Esophagus (tissue), 2 donors: Measurements from ENCODE around the gene NRG2. TPM values are rescaled to one million over a fixed set of nuclear protein-coding genes. Genes with fewer than 3 reads are reported as not detected.

Source experiments
- H3K27ac ChIP-seq, 2 donors: one replicate each; pipeline ENCODE4 v1.5.1; 2013; ENCODE audit warnings: low read depth in 2 of 2, mild to moderate bottlenecking in 2 of 2, inconsistent platforms in 1 of 2, low read length in 1 of 2, moderate library complexity in 1 of 2
- H3K27me3 ChIP-seq, 2 donors: one replicate each; pipeline ENCODE4 v1.6.1; 2013; ENCODE audit warnings: low read length in 2 of 2, control low read depth in 1 of 2, mild to moderate bottlenecking in 1 of 2; ENCODE audit not compliant: insufficient read depth in 2 of 2, control insufficient read depth in 1 of 2
- H3K36me3 ChIP-seq, 2 donors: one replicate each; pipeline ENCODE4 v1.6.1; 2013; ENCODE audit warnings: low read length in 1 of 2; ENCODE audit not compliant: control insufficient read depth in 2 of 2, insufficient read depth in 2 of 2
- H3K4me1 ChIP-seq, 2 donors: one replicate each; pipeline ENCODE4 v1.6.1; 2013; ENCODE audit warnings: low read length in 1 of 2; ENCODE audit not compliant: control insufficient read depth in 2 of 2, insufficient read depth in 2 of 2
- H3K4me3 ChIP-seq, 2 donors: one replicate each; pipeline ENCODE4 v1.5.1; 2013; ENCODE audit warnings: low read length in 2 of 2, mild to moderate bottlenecking in 2 of 2, low read depth in 1 of 2, moderate library complexity in 1 of 2
- H3K9me3 ChIP-seq, 2 donors: one replicate each; pipeline ENCODE4 v1.6.1; 2013; ENCODE audit warnings: mild to moderate bottlenecking in 2 of 2, low read depth in 1 of 2, low read length in 1 of 2, moderate library complexity in 1 of 2; ENCODE audit not compliant: control insufficient read depth in 2 of 2, insufficient read depth in 1 of 2
- WGBS, 2 donors: extraction: QIAGEN DNeasy Blood & Tissue Kit; methylation state at CpG; one replicate each; pipeline ENCODE4 v1.1.7; 2013; 5-methylcytosine and 5-hydroxymethylcytosine counted together
- polyA plus RNA-seq, 2 donors: library from polyadenylated mRNA; stranded (reverse); fragments of 200-250 nt; gene quantifications; one replicate each; pipeline ENCODE4 v1.2.3, GENCODE V29; 2013
- donor health status: healthy with polysubstance abuse.
- donor health status: Bipolar disorder and iron deficiency.

Gene NRG2
- polyA plus RNA-seq, 2 donors: 1.7 to 1.8 TPM

DNA sequence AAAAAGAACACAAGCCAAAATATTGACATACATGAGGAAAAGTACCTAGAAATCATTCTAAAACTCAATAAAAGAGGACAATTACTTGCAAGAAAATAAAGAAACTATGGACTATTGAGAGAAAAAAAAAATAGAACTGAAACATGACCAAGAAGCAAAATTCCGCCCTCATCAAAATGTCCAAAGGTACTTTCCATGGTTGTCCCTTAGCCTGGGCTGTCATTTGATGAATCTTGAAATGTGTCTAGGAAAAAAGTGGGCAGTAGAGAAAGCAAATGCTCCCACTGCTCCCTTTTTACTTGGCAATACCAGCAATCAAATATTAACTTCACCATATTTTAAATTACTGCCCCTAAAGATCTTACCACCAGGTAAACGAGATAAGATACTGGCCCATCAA lies 10.8 kb downstream of the NRG2 start:
- WGBS, 2 donors: 86 to 87% methylated on average over 2 of the region's 2 CpGs

GRCh38 chr5:140027807-140028206 lies 15.3 kb downstream of the NRG2 start:
- Histone ChIP-seq H3K27me3 (no peaks in the 10 kb centered on the region), H3K4me3 (no peak overlapping the region), H3K36me3 (no peaks in the 10 kb centered on the region), H3K27ac (no peak overlapping the region), H3K4me1 (no peaks in the 10 kb centered on the region), H3K9me3 (no peaks in the 10 kb centered on the region)
- 92 to 94% methylated on average over 2 of the region's 2 CpGs for WGBS, 2 donors

More for the DNA sequence above, 10.8 kb downstream of the NRG2 start:
- Histone ChIP-seq H3K4me1 (no peaks in the 10 kb centered on the region), H3K4me3 (no peak overlapping the region), H3K27ac (no peak overlapping the region), H3K36me3 (no peaks in the 10 kb centered on the region), H3K27me3 (no peaks in the 10 kb centered on the region), H3K9me3 (no peaks in the 10 kb centered on the region)

GRCh38 chr5:140025736-140026135 lies 17.4 kb downstream of the NRG2 start:
- Histone ChIP-seq H3K36me3 (no peaks in the 10 kb centered on the region), H3K27me3 (no peaks in the 10 kb centered on the region), H3K27ac (no peak overlapping the region), H3K4me3 (no peak overlapping the region), H3K4me1 (no peaks in the 10 kb centered on the region), H3K9me3 (no peaks in the 10 kb centered on the region)
- 72 to 81% methylated on average over 3 of the region's 3 CpGs for WGBS, 2 donors

DNA sequence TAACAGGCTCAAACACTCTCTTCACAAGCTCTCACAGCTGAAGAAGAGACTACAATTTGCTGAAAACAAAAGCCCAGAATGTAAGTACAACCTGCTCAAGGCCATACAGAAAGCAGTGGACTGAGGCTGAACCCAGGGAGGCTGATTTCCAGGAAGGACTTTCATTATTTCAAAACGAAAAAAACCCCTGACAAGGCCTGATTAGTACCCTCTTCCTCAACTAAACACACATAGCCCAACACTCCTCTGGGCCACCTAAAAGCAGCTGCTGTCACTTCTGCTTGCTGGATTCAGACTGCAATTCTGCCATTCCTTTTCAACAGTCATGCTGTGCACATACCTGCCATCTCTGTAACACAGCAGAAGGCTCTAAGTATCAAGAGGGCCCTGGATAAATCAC lies 18.2 kb downstream of the NRG2 start:
- H3K4me3 ChIP-seq: no peak overlapping the region
- no peaks in the 10 kb centered on the region for H3K36me3 ChIP-seq
- H3K9me3 ChIP-seq: no peaks in the 10 kb centered on the region
- WGBS, 2 donors: 35 to 36% methylated on average over 1 of the region's 1 CpG
- no peaks in the 10 kb centered on the region for H3K27me3 ChIP-seq
- no peaks in the 10 kb centered on the region for H3K4me1 ChIP-seq
- no peak overlapping the region for H3K27ac ChIP-seq

GRCh38 chr5:140023611-140024191 lies 19.4 kb downstream of the NRG2 start:
- Histone ChIP-seq H3K36me3 (no peaks in the 10 kb centered on the region), H3K4me3 (no peak overlapping the region), H3K27me3 (no peaks in the 10 kb centered on the region), H3K4me1 (no peaks in the 10 kb centered on the region), H3K27ac (no peak overlapping the region), H3K9me3 (no peaks in the 10 kb centered on the region)
- 88 to 92% methylated on average over 6 of the region's 6 CpGs for WGBS, 2 donors

DNA sequence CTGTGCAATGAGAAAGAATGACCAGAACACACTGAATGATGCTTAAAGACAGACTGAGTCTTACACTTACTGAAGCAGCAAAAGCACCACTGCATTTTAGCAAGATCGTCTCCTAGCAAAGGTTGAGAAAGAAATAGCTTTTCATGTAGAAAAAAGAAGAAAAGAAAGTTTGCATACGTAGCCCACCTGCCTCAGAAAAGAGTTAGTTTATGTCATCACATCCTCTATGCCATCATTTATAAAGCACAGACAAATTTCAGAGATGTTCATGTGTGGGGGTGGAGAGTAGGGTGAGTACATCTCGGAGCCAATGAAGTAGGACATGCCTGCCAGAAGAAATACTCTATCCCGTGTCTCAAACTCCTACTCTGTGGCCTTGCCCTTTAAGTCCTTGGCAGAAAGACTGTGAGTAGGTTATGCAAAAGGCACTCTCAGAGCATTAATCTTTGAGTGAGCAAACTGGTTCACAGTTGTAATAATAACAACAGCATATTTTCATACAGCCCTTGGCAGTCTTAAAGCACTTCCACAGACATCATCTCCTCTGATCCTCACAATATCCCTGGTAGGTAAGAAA lies 22.4 kb downstream of the NRG2 start:
- Histone ChIP-seq H3K4me3 (no peak overlapping the region), H3K27ac (no peak overlapping the region), H3K27me3 (no peaks in the 10 kb centered on the region), H3K36me3 (no peaks in the 10 kb centered on the region), H3K4me1 (no peaks in the 10 kb centered on the region), H3K9me3 (no peaks in the 10 kb centered on the region)
- 53 to 56% methylated on average over 4 of the region's 4 CpGs for whole genome bisulfite sequencing, 2 donors

GRCh38 chr5:140018920-140019644 lies 24.0 kb downstream of the NRG2 start:
- H3K27me3 ChIP-seq: no peaks in the 10 kb centered on the region
- H3K4me3 ChIP-seq: no peak overlapping the region
- no peaks in the 10 kb centered on the region for H3K4me1 ChIP-seq
- H3K36me3 ChIP-seq: no peaks in the 10 kb centered on the region
- WGBS, 2 donors: 48 to 66% methylated on average over 4 of the region's 4 CpGs
- H3K9me3 ChIP-seq: no peaks in the 10 kb centered on the region
- no peak overlapping the region for H3K27ac ChIP-seq

DNA sequence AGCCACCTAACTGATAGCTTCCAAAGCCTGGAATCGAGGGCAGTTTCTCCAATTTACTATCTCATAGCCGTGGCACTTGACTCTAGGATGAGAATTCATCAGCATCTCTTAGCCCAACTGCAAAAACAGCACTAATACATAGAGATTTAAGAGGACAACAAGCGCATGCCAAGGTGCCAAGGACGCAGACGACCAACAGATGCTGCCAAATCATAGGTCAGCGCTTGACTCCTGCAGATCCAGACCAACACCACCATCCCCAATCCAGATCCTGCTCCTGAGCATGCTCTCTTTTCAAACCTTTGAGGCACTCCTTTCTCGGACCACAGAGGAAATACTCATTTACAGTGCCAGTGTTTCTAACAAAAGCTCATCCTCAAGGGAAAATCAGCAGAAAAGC lies 24.6 kb downstream of the NRG2 start:
- no peak overlapping the region for H3K27ac ChIP-seq
- 88 to 90% methylated on average over 7 of the region's 7 CpGs for WGBS, 2 donors
- no peak overlapping the region for H3K4me3 ChIP-seq
- H3K9me3 ChIP-seq: no peaks in the 10 kb centered on the region
- H3K27me3 ChIP-seq: no peaks in the 10 kb centered on the region
- H3K36me3 ChIP-seq: no peaks in the 10 kb centered on the region
- H3K4me1 ChIP-seq: no peaks in the 10 kb centered on the region

DNA sequence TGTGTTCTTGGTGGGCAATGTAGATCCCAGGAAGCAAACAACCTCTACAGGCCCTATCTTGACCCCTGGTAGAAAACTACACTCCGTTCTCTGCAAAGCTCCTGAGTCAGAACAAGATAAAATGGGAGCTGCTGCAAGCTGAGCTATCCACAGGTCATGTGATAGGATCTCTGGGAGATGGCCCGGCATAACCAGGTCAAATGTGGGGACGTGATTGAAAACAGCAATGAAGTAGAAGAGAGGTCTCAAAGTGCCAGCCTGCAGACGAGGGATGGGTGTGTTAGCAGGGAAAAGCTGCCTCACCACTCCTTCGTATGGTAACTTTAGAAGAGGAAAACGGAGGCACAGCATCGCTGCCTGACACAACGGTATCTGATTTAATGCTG lies 25.0 kb downstream of the NRG2 start:
- Histone ChIP-seq H3K27me3 (no peaks in the 10 kb centered on the region), H3K27ac (no peak overlapping the region), H3K4me1 (no peaks in the 10 kb centered on the region), H3K4me3 (no peak overlapping the region), H3K9me3 (no peaks in the 10 kb centered on the region), H3K36me3 (no peaks in the 10 kb centered on the region)
- 85 to 88% methylated on average over 8 of the region's 8 CpGs for WGBS, 2 donors
